Cardiac muscle cell (in vitro differentiated cells and primary cell): Measurements from ENCODE around the gene FBXO30. TPM values are rescaled to one million over a fixed set of nuclear protein-coding genes. Genes with fewer than 3 reads are reported as not detected.

Experiments
- DNase-seq, 2 donors: peaks; one replicate each; pipeline versions ENCODE4 v3.0.0 to v3.0.0-alpha.2; 2010 to 2017; ENCODE audit warnings: low read depth in 1 of 2, low spot score in 1 of 2
- H3K27ac ChIP-seq: fragments of 200-600 bp; sonication (generic); 2 replicates; pipeline ENCODE4 v1.5.1; 2016
- H3K27me3 ChIP-seq: fragments of 200-600 bp; sonication (generic); 2 replicates; pipeline ENCODE4 v1.6.0; 2016; ENCODE audit warnings: control low read depth
- H3K36me3 ChIP-seq: fragments of 200-600 bp; sonication (generic); 2 replicates; pipeline ENCODE4 v1.5.1; 2016; ENCODE audit warnings: control low read depth
- H3K4me1 ChIP-seq: fragments of 200-600 bp; sonication (generic); 2 replicates; pipeline ENCODE4 v1.8.1; 2017; ENCODE audit warnings: low read depth, mild to moderate bottlenecking, mixed run types
- H3K4me3 ChIP-seq: fragments of 200-600 bp; sonication (generic); 2 replicates; pipeline ENCODE4 v1.5.1; 2016; ENCODE audit warnings: mild to moderate bottlenecking
- H3K9me3 ChIP-seq: fragments of 200-600 bp; sonication (generic); 2 replicates; pipeline ENCODE4 v1.5.1; 2017; ENCODE audit warnings: low read depth, mild to moderate bottlenecking, control low read depth
- polyA plus RNA-seq: library from polyadenylated mRNA; unstranded; fragments of >200 nt; fragmentation: Nextera tagmentation; extraction: Ambion mirVana; gene quantifications from 2 replicates; pipeline ENCODE4 v1.2.1, GENCODE V29; 2016
- total RNA-seq: library from RNA; depleted of rRNA; stranded (reverse); fragments of >200 nt; gene quantifications from 2 replicates; pipeline ENCODE4 v1.2.3, GENCODE V29; 2016
- TF ChIP-seq, protein P1 (sequence below): IDR thresholded peaks from 2 replicates; pipeline ENCODE4 v1.5.1; 2012; ENCODE audit warnings: low read depth, mild to moderate bottlenecking, low read length

Gene FBXO30
- total and polyA plus RNA-seq, 2 experiments from 2014 or later, result 6.1 to 9.0 TPM

DNA sequence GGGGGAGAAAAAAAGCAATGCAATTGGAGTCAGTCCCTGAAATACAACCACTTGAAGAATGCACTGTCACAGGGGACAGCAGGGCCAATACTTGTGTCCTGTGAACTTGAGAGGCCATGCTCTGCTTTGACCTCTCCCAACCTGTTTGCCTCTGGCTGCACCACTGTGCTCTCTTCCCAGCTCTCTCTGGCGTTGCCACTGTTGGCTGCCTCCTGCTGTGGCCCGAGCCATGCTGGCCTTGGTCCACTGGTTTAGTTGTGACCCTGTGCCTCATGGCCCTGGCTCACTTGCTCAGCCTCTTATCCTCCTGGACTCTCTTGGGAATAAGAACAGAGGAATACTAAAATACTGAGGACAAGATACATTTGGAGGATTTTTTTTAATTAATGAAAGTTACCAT is 14.5 kb upstream of the FBXO30 start:
- Histone ChIP-seq H3K27ac (no peak overlapping the region), H3K27me3 (no peaks in the 10 kb centered on the region), H3K9me3 (no peaks in the 10 kb centered on the region), H3K4me3 (no peak overlapping the region), H3K4me1 (no peaks in the 10 kb centered on the region), H3K36me3 (no peaks in the 10 kb centered on the region)
- TF ChIP-seq, protein P1, sequence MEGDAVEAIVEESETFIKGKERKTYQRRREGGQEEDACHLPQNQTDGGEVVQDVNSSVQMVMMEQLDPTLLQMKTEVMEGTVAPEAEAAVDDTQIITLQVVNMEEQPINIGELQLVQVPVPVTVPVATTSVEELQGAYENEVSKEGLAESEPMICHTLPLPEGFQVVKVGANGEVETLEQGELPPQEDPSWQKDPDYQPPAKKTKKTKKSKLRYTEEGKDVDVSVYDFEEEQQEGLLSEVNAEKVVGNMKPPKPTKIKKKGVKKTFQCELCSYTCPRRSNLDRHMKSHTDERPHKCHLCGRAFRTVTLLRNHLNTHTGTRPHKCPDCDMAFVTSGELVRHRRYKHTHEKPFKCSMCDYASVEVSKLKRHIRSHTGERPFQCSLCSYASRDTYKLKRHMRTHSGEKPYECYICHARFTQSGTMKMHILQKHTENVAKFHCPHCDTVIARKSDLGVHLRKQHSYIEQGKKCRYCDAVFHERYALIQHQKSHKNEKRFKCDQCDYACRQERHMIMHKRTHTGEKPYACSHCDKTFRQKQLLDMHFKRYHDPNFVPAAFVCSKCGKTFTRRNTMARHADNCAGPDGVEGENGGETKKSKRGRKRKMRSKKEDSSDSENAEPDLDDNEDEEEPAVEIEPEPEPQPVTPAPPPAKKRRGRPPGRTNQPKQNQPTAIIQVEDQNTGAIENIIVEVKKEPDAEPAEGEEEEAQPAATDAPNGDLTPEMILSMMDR, result no peak
- no peak for DNase-seq

DNA sequence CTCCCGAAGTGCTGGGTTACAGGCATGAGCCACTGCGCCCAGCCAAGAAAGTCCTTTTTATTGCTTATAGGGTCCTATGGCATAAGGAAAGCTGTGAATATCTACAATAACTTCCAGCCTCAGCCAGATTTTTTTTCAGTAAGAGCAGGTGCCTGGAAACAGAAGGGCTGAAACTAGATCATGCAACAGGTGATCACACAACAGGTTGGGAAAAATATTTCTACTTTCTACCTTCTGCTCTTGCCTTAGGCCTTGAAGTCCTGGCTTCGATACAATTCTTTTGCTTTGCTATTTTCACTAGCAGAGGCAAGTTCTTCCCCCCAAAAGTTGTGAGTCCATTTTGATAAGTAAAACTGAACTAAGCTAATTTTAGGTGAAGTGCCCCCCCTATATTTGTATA is 9.7 kb upstream of the FBXO30 start:
- H3K4me1 ChIP-seq, result no peaks in the 10 kb centered on the region
- H3K36me3 ChIP-seq, result no peaks in the 10 kb centered on the region
- DNase-seq, result no peak
- TF ChIP-seq, protein P1, result no peak
- no peak overlapping the region for H3K27ac ChIP-seq
- no peaks in the 10 kb centered on the region for H3K27me3 ChIP-seq
- no peak overlapping the region for H3K4me3 ChIP-seq
- H3K9me3 ChIP-seq, result no peaks in the 10 kb centered on the region

DNA sequence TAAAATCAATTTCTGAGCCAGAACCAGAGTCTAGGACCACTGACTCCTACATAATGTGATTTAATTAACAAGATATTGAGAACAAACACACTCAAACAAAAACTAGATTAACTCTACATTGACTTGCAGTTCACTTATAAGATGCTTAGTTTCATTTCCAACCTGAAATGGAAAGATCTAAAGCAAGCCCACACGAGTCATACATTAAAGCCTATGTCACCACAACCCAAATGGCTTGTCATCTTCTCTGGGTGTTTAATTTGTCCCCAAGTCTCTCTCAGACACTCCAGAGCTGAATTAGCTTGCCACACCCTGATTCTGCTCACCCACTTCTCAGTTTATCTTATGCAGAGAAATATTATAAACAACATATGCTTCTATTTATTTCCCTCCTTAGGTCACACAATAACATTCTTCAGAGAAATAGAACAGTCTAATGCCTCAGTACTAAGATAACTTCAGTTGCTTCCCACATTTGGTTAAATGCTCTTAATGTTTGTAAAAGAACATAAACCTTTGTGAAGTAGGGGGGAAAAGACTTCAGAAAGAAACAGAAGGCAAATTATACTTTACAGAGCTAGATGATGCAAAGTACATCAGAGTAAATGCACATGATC is 8.8 kb upstream of the FBXO30 start:
- Histone ChIP-seq H3K27ac (no peak overlapping the region), H3K4me1 (no peaks in the 10 kb centered on the region), H3K27me3 (no peaks in the 10 kb centered on the region), H3K4me3 (no peak overlapping the region), H3K9me3 (no peaks in the 10 kb centered on the region), H3K36me3 (no peaks in the 10 kb centered on the region)
- TF ChIP-seq, protein P1, result no peak
- DNase-seq, result no peak

DNA sequence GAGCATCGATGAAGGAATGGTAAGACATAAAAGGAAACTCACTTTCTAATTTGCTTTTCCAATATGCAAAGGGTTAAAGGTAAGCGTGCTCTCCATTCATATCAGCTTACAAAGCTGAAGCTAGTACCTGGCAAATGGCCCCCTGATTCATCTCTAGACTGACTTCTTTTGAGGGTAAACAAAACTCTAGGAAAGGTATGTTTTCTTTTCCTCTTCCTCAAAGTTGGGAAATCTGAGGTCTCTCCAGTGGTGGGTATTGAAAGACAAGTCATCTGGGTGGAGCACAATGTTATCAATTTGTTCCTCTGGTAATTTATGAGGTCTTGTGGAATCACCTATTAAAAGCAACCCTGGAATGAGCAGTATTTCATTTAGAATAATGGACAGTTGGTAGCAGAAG is 7.9 kb upstream of the FBXO30 start:
- H3K9me3 ChIP-seq, result no peaks in the 10 kb centered on the region
- no peaks in the 10 kb centered on the region for H3K4me1 ChIP-seq
- H3K4me3 ChIP-seq, result no peak overlapping the region
- H3K27ac ChIP-seq, result no peak overlapping the region
- no peaks in the 10 kb centered on the region for H3K36me3 ChIP-seq
- H3K27me3 ChIP-seq, result no peaks in the 10 kb centered on the region
- TF ChIP-seq, protein P1, result no peak
- no peak for DNase-seq

DNA sequence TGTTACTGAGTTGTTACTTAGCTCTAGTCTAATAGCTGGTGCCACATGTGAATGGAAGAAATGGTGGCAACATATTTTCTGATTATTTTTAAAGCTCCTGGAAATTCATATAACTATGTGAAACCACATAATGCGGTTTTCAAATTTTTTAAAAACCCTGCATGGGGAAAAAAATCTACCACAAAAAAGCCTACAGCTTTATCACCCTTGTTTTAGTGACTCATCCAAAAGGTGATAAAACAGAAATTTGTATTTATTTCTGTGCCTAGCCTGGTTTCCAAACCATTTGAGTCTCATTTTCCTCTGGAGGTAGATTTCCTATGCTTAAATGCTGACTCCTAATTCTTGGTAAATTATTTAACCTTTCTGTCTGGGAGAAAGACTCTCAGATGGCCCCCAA is 5.4 kb upstream of the FBXO30 start:
- Histone ChIP-seq H3K27me3 (no peaks in the 10 kb centered on the region), H3K27ac (no peak overlapping the region), H3K4me3 (no peak overlapping the region), H3K4me1 (peaks cover 5% of the 10 kb centered on the region), H3K9me3 (no peaks in the 10 kb centered on the region), H3K36me3 (no peaks in the 10 kb centered on the region)
- no peak for DNase-seq
- TF ChIP-seq, protein P1, result no peak

DNA sequence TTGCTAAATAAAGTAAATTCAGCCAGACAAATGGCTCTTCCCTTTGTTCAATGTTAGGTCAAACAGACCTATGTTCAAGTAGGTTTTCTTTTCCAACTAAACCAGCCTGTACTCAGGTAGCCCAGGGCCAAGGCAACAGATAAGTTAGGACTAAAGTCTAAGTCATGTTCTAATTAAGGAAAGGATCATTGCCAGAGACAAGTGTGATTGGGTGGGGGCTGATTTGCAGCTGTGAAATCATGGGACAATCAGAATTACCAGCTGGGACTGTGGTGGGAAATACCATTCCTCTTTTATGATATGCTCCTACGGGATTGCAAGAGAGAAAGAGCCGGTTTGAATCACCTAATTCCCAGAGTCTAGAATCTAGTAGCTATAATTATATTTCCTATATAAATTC is 4.2 kb upstream of the FBXO30 start:
- TF ChIP-seq, protein P1, result no peak
- no peak overlapping the region for H3K27ac ChIP-seq
- no peaks in the 10 kb centered on the region for H3K9me3 ChIP-seq
- H3K27me3 ChIP-seq, result no peaks in the 10 kb centered on the region
- no peak for DNase-seq
- peaks cover 5% of the 10 kb centered on the region for H3K4me1 ChIP-seq
- H3K4me3 ChIP-seq, result no peak overlapping the region
- no peaks in the 10 kb centered on the region for H3K36me3 ChIP-seq
